ENCODE data around the gene NOS1AP.

The NOS1AP gene

GRCh38 chr1:162091681-162092524 lies 22.4 kb downstream of the NOS1AP start:
- DNase-seq: no peak

GRCh38 chr1:162093095-162093494 lies 23.6 kb downstream of the NOS1AP start:
- no peak for DNase-seq

- no peak for DNase-seq
Observed at GRCh38 chr1:162094271-162094670, 24.8 kb downstream of the NOS1AP start.

GRCh38 chr1:162094723-162095122 lies 25.2 kb downstream of the NOS1AP start:
- no peak for DNase-seq

GRCh38 chr1:162107911-162108310 lies 38.4 kb downstream of the NOS1AP start:
- no peak for DNase-seq

- DNase-seq: no peak
Observed at GRCh38 chr1:162108426-162108825, 38.9 kb downstream of the NOS1AP start.

GRCh38 chr1:162110910-162111309 lies 41.4 kb downstream of the NOS1AP start:
- no peak for DNase-seq

- DNase-seq: no peak
Observed at GRCh38 chr1:162111572-162111971, 42.1 kb downstream of the NOS1AP start.

GRCh38 chr1:162113419-162113818 lies 43.9 kb downstream of the NOS1AP start:
- DNase-seq: no peak

GRCh38 chr1:162117039-162117774 lies 47.7 kb downstream of the NOS1AP start:
- DNase-seq: no peak

- DNase-seq: no peak
Observed at GRCh38 chr1:162118063-162118462, 48.6 kb downstream of the NOS1AP start.

- no peak for DNase-seq
Observed at GRCh38 chr1:162128693-162129356, 59.3 kb downstream of the NOS1AP start.

GRCh38 chr1:162130308-162130707 lies 60.8 kb downstream of the NOS1AP start:
- DNase-seq: no peak

GRCh38 chr1:162131400-162132321 lies 62.2 kb downstream of the NOS1AP start:
- DNase-seq: no peak

GRCh38 chr1:162133566-162133965 lies 64.1 kb downstream of the NOS1AP start:
- no peak for DNase-seq

GRCh38 chr1:162134646-162135045 lies 65.2 kb downstream of the NOS1AP start:
- DNase-seq: no peak

GRCh38 chr1:162135271-162135775 lies 65.8 kb downstream of the NOS1AP start:
- DNase-seq: no peak

GRCh38 chr1:162136760-162137159 lies 67.3 kb downstream of the NOS1AP start:
- DNase-seq: no peak

GRCh38 chr1:162137179-162137960 lies 67.9 kb downstream of the NOS1AP start:
- no peak for DNase-seq

GRCh38 chr1:162138112-162138511 lies 68.6 kb downstream of the NOS1AP start:
- DNase-seq: no peak

GRCh38 chr1:162138599-162139181 lies 69.2 kb downstream of the NOS1AP start:
- no peak for DNase-seq
